A673 (cell line): ENCODE measurements around the gene COL9A2.

Experiments used
- EZH2 ChIP-seq: fragments of 200-600 bp; sonication (generic); IDR thresholded peaks from 2 replicates; pipeline ENCODE4 v1.6.1; 2017; ENCODE audit warnings: borderline replicate concordance, low read depth, mild to moderate bottlenecking, mixed read lengths, antibody characterized with exemption, low read length; ENCODE audit not compliant: poor library complexity, severe bottlenecking
- TF ChIP-seq, protein P1 (sequence below): fragments of 300-800, 200-600 bp; sonication (generic); conservative IDR thresholded peaks from 2 replicates; pipeline ENCODE4 v1.5.1; 2017; ENCODE audit warnings: low read depth, mild to moderate bottlenecking, antibody characterized with exemption, low read length, moderate library complexity, mixed read lengths

DNA sequence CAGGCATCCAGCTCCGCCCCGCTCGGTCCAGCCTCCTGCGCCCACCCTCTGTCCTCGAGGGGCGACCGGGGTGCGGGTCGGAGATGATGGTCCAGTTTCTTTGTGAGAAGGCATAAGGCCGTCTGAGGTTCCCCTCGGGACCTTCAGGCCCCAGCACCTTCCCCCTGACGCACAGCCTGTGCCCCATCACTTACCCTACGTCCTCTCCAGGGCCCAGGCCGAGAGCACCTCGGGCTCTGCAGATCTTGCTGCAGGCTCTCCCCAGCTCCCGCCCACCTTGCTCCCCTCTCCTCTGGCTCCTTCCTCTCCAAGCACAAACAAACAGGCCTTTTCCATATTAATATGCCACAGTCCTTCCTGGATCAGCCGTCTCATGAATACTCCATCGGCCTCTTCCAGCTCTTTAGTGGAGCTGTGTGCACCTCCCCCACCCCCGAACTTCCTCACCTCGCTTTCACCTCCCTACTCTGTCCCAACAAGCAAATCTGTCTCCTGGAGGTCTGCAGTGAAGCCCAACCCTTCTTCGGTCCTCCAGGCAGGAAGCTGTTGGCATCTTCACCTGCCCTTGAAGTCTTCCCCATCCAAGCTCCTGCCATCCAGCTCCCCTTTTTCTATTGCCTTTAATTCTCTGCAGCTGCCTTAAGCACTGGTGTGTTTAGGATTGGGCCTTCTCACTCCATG, 448 bp upstream of the COL9A2 start:
- TF ChIP-seq, protein P1, sequence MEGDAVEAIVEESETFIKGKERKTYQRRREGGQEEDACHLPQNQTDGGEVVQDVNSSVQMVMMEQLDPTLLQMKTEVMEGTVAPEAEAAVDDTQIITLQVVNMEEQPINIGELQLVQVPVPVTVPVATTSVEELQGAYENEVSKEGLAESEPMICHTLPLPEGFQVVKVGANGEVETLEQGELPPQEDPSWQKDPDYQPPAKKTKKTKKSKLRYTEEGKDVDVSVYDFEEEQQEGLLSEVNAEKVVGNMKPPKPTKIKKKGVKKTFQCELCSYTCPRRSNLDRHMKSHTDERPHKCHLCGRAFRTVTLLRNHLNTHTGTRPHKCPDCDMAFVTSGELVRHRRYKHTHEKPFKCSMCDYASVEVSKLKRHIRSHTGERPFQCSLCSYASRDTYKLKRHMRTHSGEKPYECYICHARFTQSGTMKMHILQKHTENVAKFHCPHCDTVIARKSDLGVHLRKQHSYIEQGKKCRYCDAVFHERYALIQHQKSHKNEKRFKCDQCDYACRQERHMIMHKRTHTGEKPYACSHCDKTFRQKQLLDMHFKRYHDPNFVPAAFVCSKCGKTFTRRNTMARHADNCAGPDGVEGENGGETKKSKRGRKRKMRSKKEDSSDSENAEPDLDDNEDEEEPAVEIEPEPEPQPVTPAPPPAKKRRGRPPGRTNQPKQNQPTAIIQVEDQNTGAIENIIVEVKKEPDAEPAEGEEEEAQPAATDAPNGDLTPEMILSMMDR: no peak
- no peak for TF ChIP-seq EZH2
